Stimulated activated CD4-positive, alpha-beta T cell treated with anti-CD3 and anti-CD28 coated beads, Interleukin-12 subunit alpha, Interleukin-12 subunit beta, amount 100 ng/mL, for 48 hours (primary cell): Measurements from ENCODE around the gene DNAJC1.

Experiments used
- DNase-seq, 3 donors: peaks; one replicate each; pipeline ENCODE4 v3.0.0-alpha.2; 2020; ENCODE audit warnings: low read depth in 2 of 3, low spot score in 1 of 3

The DNAJC1 gene

GRCh38 chr10:22006379-22006884 lies 2.9 kb upstream of the DNAJC1 start:
- no peak for DNase-seq

- DNase-seq, result no peak
Observed at GRCh38 chr10:22005763-22006162, 2.2 kb upstream of the DNAJC1 start.

GRCh38 chr10:22003964-22004281 lies 393 bp upstream of the DNAJC1 start:
- no peak for DNase-seq

- no peak for DNase-seq
Observed at GRCh38 chr10:22002591-22003176, 846 bp downstream of the DNAJC1 start.

GRCh38 chr10:21995557-21995956 lies 8.0 kb downstream of the DNAJC1 start:
- no peak for DNase-seq

GRCh38 chr10:21993360-21994001 lies 10.0 kb downstream of the DNAJC1 start:
- no peak for DNase-seq

GRCh38 chr10:21991785-21992184 lies 11.7 kb downstream of the DNAJC1 start:
- DNase-seq, result no peak

GRCh38 chr10:21990449-21990848 lies 13.1 kb downstream of the DNAJC1 start:
- DNase-seq, result no peak

GRCh38 chr10:21989453-21990154 lies 13.9 kb downstream of the DNAJC1 start:
- no peak for DNase-seq

- DNase-seq, result no peak
Observed at GRCh38 chr10:21985541-21985940, 18.0 kb downstream of the DNAJC1 start.

GRCh38 chr10:21981118-21981517 lies 22.4 kb downstream of the DNAJC1 start:
- no peak for DNase-seq

- DNase-seq, result no peak
Observed at GRCh38 chr10:21980691-21981090, 22.8 kb downstream of the DNAJC1 start.

GRCh38 chr10:21978191-21978862 lies 25.2 kb downstream of the DNAJC1 start:
- no peak for DNase-seq

GRCh38 chr10:21976739-21977138 lies 26.8 kb downstream of the DNAJC1 start:
- no peak for DNase-seq

GRCh38 chr10:21976280-21976679 lies 27.2 kb downstream of the DNAJC1 start:
- no peak for DNase-seq

- DNase-seq, result no peak
Observed at GRCh38 chr10:21975378-21975990, 28.0 kb downstream of the DNAJC1 start.

- no peak for DNase-seq
Observed at GRCh38 chr10:21972584-21972983, 30.9 kb downstream of the DNAJC1 start.

- DNase-seq, result no peak
Observed at GRCh38 chr10:21969326-21970287, 33.9 kb downstream of the DNAJC1 start.

- no peak for DNase-seq
Observed at GRCh38 chr10:21964983-21965665, 38.4 kb downstream of the DNAJC1 start.

GRCh38 chr10:21962358-21962757 lies 41.2 kb downstream of the DNAJC1 start:
- no peak for DNase-seq
